HG02678 (cell line): ENCODE measurements around the gene ARL6IP4.

Experiments
- ATAC-seq: cut with Tn5 transposase; IDR thresholded peaks from one replicate; pipeline ENCODE4 v1.9.1; 2021; ENCODE audit warnings: mild to moderate bottlenecking, moderate library complexity; ENCODE audit not compliant: unreplicated experiment

Gene ARL6IP4

DNA sequence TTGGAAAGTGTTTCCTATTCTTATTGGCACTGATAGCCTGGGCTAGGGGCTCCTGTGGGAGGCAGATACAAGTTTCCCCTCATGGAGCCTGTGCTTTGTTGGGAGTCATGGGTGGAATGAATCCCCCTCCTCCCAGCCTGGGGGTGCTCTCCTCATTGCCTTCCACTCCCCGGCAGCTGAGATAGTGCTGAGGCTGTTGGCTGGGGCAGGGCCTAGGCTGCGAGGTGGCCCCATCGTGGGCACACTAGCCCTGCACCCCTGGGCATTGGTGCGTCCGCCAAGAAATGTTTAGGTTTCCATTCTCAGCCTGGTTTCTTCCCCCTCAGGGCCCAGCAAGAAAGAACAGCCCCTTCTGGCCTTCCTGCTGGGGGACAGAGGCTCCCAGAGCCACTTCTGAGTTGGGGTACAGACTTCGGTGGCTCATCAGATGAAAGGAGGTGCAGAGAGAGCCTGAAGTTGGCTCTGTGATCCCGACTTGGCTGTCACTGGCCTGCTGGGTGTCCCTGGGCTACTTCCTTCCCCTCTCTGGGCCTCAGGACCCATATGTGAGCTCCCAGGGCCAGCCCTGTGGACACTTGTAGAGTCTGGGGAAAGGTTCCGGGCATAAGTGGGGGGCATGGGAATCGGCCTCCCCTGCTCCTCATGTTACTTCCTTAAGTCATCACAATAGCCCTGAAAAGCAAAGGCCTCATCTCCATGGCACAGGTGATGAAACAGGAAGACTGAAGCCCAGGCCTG is 2.7 kb upstream of the ARL6IP4 start:
- no peak for ATAC-seq

DNA sequence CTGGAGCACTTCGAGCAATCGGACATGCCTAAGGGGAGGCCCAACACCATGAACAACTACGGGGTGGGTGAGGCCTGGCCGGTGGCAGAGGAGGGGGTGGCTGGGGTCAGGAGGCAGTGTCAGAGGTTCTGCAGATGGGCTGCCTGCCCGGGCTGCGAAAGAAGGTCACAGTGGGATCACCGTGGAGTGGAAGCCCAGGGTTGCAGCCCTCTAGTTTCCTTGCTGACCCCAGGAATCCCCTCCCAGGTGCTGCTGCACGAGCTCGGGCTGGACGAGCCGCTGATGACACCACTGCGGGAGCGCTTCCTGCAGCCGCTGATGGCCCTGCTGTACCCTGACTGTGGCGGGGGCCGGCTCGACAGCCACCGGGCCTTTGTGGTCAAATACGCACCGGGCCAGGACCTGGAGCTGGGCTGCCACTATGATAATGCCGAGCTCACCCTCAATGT is 1.9 kb upstream of the ARL6IP4 start:
- ATAC-seq = no peak

GRCh38 chr12:122979001-122979907 is 1.2 kb upstream of the ARL6IP4 start:
- no peak for ATAC-seq

GRCh38 chr12:122979908-122980182 is 636 bp upstream of the ARL6IP4 start:
- ATAC-seq = no peak

- peak; percentile 18 for ATAC-seq
Observed at GRCh38 chr12:122981036-122981471, 573 bp downstream of the ARL6IP4 start.

DNA sequence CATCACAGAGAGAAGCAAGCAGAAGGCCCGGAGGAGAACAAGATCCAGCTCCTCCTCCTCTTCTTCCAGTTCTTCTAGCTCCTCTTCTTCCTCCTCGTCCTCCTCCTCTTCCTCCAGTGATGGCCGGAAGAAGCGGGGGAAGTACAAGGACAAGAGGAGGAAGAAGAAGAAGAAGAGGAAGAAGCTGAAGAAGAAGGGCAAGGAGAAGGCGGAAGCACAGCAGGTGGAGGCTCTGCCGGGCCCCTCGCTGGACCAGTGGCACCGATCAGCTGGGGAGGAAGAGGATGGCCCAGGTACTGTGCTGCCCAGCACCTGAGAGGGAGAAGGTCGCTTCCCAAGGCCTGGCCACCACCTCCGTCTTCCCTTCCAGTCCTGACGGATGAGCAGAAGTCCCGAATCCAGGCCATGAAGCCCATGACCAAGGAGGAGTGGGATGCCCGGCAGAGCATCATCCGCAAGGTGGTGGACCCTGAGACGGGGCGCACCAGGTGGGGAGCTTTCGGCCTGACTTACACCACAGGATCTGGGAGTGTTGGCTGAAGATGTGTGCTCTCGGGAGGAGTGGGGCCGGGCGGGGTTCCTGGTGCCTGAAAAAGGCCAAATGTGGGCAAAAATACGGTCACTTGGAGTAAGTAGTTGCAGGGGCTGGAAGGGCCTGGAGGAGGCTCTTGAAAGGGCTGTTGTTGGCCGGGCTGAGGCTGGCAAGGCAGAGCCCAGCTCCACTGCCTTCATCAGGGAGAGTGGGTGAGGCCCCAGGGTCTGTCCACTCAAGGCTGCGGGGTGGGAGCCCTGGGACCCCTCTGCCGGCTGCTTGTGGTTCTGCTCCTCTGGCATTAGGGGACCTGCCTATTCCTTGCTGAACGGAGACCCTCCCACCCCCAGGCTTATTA is 1.4 kb downstream of the ARL6IP4 start:
- no peak for ATAC-seq

DNA sequence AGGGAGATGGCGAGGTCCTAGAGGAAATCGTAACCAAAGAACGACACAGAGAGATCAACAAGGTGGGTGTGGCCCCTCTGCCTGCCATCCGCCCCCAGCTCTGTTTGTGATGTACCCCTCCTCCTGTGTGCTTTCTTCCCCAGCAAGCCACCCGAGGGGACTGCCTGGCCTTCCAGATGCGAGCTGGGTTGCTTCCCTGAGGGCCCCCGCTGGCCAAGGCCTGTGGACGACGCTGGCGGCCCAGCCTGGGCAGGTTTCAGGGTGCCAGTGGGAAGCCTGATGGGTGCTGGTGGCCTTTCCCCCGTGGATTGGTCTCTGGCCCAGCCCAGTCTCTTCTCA is 2.0 kb downstream of the ARL6IP4 start:
- ATAC-seq = no peak

DNA sequence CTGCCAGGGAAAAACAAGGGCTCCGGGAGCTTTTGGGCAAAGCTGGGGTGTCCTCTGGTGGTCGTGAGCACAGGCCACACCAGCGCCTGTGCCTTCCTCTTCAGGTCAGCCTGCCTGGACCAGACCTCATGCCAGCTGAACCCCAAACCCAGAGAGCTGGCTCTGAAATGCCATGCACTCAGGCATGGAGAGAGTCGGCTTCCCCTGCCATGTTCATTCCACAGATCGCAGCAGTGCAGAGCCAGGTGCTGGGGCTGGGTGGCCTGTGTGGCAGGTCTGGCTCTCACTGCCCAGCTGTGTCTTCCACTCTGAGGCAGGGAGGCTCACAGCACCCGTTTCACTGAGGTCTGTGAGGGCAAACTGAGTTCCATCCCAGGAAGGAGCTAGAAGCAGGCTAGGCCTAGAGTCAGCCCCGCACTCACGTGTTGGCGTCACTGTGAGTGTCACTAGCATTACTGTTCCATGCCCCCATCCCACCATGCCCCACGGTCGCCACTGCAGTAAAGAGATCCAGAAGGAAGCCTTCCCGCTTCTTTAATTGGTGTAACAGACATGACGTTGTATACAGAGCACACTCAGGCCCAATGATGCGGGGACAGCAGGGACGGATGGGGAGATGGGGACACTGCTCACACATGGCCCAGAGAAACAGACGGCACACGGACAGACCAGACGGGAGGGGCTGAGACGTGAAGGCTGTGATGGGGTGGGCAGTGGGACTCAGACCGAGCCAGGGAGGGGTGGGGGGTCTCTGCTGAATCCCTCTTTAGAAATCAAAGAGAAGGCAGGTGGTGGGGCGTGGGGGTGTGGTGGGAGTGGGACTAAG is 2.7 kb downstream of the ARL6IP4 start:
- ATAC-seq = no peak

DNA sequence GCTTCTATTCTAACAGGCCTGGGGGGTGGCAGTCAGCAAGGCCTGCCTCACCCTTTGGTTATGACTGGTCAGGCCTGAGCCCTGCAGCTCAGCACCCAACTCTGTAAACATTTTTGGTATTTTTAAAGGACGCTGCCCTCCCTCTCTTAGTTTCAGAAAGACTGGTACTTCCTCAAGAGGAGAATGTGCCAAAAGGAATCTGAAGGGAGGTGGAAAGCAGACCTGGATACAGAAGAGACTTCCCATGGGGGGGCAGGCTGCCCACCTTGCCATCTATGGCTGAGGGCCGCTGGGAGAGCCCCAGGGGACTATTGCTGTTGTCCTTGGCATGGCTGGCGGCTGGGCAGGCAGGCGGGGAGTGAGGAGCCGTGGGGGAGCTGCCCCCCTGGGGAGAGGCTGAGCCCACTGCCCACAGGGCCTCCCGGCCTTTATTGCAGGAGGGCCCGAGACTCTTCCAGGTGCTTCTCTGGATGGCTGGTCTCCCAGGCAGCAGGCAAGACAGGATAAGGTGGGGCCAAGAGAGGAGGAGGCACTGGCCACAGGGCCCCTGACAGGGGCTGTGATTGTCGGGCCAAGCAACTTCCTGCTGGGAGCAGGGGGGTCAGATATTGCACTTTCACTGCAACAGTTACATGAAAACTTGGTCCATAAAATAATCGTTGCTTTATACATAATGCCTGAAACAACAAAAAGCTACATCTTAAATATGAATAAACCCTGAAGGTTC is 3.5 kb downstream of the ARL6IP4 start:
- ATAC-seq = no peak

DNA sequence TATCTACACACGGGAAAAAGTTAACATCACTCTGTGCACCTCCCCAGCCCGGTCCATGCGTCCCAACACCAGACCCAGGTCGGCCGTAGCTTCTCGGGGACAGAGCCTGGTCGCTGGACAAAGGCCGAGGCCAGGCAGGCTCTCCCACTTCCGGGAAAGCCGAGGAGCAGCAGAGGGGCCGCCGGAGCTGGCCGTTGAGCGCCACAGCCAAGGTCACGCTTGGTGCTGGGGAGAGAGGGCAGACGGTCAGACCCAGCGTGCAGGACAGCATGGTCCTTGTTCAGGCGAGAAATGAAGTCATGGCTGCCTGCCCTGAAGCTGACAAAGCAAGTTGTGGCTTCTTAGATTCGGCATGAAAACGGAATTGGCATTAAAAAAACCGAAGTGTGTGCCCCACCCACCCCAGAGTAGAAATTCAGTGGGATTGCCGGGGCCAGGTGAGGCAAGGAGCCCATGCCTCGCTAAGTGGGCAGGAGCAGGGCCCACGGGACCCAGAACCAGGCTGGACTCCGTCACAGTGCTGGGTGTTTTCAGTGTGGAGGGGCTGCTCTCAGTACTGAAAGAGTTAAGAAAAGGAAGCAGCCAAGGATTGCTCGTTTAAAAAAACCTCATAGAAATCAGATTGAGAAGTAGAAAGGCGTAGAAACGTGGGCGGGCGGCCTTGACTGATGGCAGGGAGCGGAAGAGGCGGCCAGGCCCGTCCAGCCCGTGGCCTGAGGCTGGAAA is 4.3 kb downstream of the ARL6IP4 start:
- ATAC-seq = no peak

DNA sequence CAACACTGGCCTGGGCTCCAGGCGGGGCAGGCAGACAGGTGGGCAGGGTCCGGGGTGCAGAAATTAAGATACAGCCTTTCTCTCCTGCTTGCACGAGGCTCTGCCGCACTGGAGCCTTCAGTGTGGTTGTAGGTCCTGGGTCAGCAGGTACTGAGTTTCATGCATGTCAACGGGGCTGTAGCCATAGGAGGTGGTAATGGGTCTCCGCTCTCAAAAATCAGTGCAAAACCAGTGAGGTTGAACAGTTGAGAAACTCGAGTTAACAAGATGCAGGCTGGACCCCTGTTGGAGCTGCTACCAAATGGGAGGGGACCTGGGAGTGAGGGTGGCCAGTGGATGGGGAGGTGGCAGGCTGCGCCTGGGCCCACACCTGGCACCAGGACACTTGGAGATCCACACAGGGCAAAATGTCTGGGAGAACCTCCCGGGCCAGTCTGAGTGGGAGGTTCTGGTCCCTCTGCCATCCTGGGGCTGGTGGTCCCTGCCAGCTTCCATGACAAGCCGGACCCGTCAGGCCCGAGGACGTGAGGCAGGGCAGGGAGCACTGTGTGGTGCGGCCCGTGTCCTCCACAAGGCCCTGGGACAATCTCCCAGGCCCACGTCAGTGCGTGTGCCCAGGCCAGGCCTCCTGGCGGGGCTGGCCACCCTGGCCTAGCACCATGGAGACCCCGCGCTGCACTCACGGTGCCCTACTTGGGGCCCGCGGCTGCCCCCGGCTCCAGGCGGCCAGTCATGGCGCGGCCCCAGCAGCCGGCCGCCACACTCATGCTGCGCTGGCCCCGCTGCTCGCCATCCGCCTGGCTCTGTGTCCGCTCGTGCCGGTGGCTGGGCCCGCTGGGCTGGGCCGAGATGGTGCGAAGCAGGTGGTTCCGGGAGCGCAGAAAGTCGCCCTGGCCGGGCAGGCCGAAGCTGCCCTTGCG is 5.1 kb downstream of the ARL6IP4 start:
- no peak for ATAC-seq

DNA sequence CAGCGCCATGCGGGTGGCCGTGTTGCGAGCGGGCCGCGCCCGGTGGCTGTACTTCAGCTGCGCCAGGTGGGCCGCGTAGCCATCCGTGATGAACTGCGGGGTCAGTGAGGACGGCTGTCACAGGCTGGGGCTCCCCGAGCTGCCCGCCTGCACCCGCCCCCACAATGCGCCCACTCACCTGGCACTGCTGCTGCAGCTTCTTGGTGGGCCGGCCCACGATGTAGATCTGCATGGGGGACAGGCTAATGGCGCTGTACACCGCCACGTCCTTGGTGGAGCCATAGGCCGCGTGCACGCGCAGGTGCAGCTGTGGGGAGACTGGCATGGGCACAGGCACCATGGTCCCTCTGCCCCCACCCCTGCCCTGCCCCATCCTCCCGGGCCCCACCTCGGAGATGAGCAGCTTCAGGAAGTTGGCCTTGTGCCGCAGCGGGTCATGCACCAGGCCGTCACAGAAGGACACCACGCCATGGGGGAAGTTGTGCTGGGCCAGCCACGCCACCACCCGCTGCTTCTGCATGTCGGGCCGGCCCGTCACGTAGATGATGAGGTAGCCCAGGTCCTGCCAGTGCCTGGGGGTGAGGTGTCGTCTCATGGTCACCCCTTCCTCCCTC is 5.9 kb downstream of the ARL6IP4 start:
- no peak for ATAC-seq

- ATAC-seq = no peak
Observed at GRCh38 chr12:122987086-122987951, 6.8 kb downstream of the ARL6IP4 start.

DNA sequence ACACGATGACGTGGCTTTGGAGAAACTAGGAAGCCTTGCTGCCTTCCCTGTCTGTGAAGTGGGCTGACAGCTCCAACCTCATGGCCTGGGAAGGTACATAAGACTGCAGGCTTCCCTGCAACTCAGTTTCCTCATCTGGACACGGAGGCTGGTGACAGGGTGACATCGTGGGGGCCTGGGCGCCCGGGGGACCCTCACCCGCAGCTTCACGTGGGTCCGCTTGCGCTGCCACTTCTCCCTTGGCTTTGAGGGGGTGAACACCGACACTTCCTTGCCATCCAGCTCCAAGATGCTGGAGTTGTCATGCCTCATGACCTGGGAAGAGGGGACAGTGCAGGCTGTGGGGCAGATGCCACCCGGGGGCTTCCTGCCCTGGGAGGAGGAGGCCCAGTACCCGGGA is 7.6 kb downstream of the ARL6IP4 start:
- ATAC-seq = no peak

GRCh38 chr12:122988612-122989212 is 8.2 kb downstream of the ARL6IP4 start:
- ATAC-seq = no peak

GRCh38 chr12:122989225-122989839 is 8.9 kb downstream of the ARL6IP4 start:
- no peak for ATAC-seq
